ENCODE results near the gene SETBP1. TPM values are rescaled to one million over a fixed set of nuclear protein-coding genes. Genes with fewer than 3 reads are reported as not detected.

Gene SETBP1
- total RNA-seq, 1 donor from 2014 or later, result 131 TPM

GRCh38 chr18:44678725-44679055, 2.0 kb upstream of the SETBP1 start:
- Mint-ChIP-seq H3K4me1 (ENCODE audit: unreplicated experiment) (peaks cover 13% of the 10 kb centered on the region), H3K27ac (ENCODE audit: unreplicated experiment) (peak overlapping the region; percentile 6), H3K9me3 (ENCODE audit: unreplicated experiment) (no peaks in the 10 kb centered on the region), H3K4me3 (ENCODE audit: unreplicated experiment) (peak overlapping the region; percentile 81), H3K27me3 (ENCODE audit: unreplicated experiment) (no peaks in the 10 kb centered on the region), H3K36me3 (ENCODE audit: low read depth, unreplicated experiment) (no peaks in the 10 kb centered on the region)
- no peak for TF ChIP-seq CTCF (IDR thresholded peaks at IDR 0.05; ENCODE audit: unreplicated experiment)
- DNase-seq (ENCODE audit: low spot score), result no peak

GRCh38 chr18:44679056-44679913, 1.4 kb upstream of the SETBP1 start:
- TF ChIP-seq CTCF (IDR thresholded peaks at IDR 0.05; ENCODE audit: unreplicated experiment), result peak; percentile 34
- Mint-ChIP-seq H3K36me3 (ENCODE audit: low read depth, unreplicated experiment) (no peaks in the 10 kb centered on the region), H3K4me1 (ENCODE audit: unreplicated experiment) (peaks cover 13% of the 10 kb centered on the region), H3K4me3 (ENCODE audit: unreplicated experiment) (peak overlapping the region; percentile 92), H3K9me3 (ENCODE audit: unreplicated experiment) (no peaks in the 10 kb centered on the region), H3K27me3 (ENCODE audit: unreplicated experiment) (no peaks in the 10 kb centered on the region), H3K27ac (ENCODE audit: unreplicated experiment) (no peak overlapping the region)
- DNase-seq (ENCODE audit: low spot score), result peak; percentile 76

- TF ChIP-seq CTCF (IDR thresholded peaks at IDR 0.05; ENCODE audit: unreplicated experiment), result no peak
- Mint-ChIP-seq H3K27ac (ENCODE audit: unreplicated experiment) (peak overlapping the region; percentile 75), H3K4me1 (ENCODE audit: unreplicated experiment) (peaks cover 13% of the 10 kb centered on the region), H3K4me3 (ENCODE audit: unreplicated experiment) (peak overlapping the region; percentile 92), H3K9me3 (ENCODE audit: unreplicated experiment) (no peaks in the 10 kb centered on the region), H3K36me3 (ENCODE audit: low read depth, unreplicated experiment) (no peaks in the 10 kb centered on the region), H3K27me3 (ENCODE audit: unreplicated experiment) (no peaks in the 10 kb centered on the region)
- peak; percentile 52 for DNase-seq (ENCODE audit: low spot score)
These were observed 795 bp upstream of the SETBP1 start for GRCh38 chr18:44679914-44680272.

- no peak for DNase-seq (ENCODE audit: low spot score)
These were observed 635 bp downstream of the SETBP1 start for GRCh38 chr18:44681076-44681970.

More at GRCh38 chr18:44681076-44681970, 635 bp downstream of the SETBP1 start:
- Mint-ChIP-seq H3K36me3 (ENCODE audit: low read depth, unreplicated experiment) (no peaks in the 10 kb centered on the region), H3K9me3 (ENCODE audit: unreplicated experiment) (no peaks in the 10 kb centered on the region), H3K27me3 (ENCODE audit: unreplicated experiment) (no peaks in the 10 kb centered on the region), H3K4me3 (ENCODE audit: unreplicated experiment) (no peak overlapping the region), H3K4me1 (ENCODE audit: unreplicated experiment) (peaks cover 25% of the 10 kb centered on the region), H3K27ac (ENCODE audit: unreplicated experiment) (no peak overlapping the region)
- no peak for TF ChIP-seq CTCF (IDR thresholded peaks at IDR 0.05; ENCODE audit: unreplicated experiment)

Measured in endothelial cell (in vitro differentiated cells).